Fibroblast of pulmonary artery (primary cell): ENCODE results near the gene DPY19L2.
"Not testable (repeated sequence)": the region's sequence is repeated elsewhere in the genome, so short reads cannot be mapped to it uniquely, and the experiment has no call there.

Source experiments
- DNase-seq: peaks from one replicate; pipeline ENCODE4 v3.0.0-alpha.2; 2010; ENCODE audit warnings: low read depth
- H3K4me3 ChIP-seq: replicated peaks from 2 replicates; pipeline ENCODE4 v1.5.1; 2011; ENCODE audit warnings: low read depth, mild to moderate bottlenecking, control low read depth, low read length, moderate library complexity

Gene DPY19L2

GRCh38 chr12:63680758-63681157 is 12.5 kb upstream of the DPY19L2 start:
- peak; percentile 0 for DNase-seq
- not testable (repeated sequence) for H3K4me3 ChIP-seq

GRCh38 chr12:63672550-63672949 is 4.3 kb upstream of the DPY19L2 start:
- not testable (repeated sequence) for DNase-seq, H3K4me3 ChIP-seq

- DNase-seq, result peak; percentile 1
- not testable (repeated sequence) for H3K4me3 ChIP-seq
Observed at GRCh38 chr12:63669936-63670335, 1.6 kb upstream of the DPY19L2 start.

- DNase-seq, H3K4me3 ChIP-seq: not testable (repeated sequence)
Observed at GRCh38 chr12:63669427-63669826, 1.1 kb upstream of the DPY19L2 start.

GRCh38 chr12:63668800-63669365 is 590 bp upstream of the DPY19L2 start:
- peak; percentile 16 for DNase-seq
- H3K4me3 ChIP-seq, result peak overlapping the region; percentile 66

- not testable (repeated sequence) for DNase-seq
Observed at GRCh38 chr12:63663005-63663404, 5.3 kb downstream of the DPY19L2 start.

GRCh38 chr12:63658501-63658900 is 9.8 kb downstream of the DPY19L2 start:
- H3K4me3 ChIP-seq, DNase-seq: not testable (repeated sequence)

More at GRCh38 chr12:63663005-63663404, 5.3 kb downstream of the DPY19L2 start:
- H3K4me3 ChIP-seq, result not testable (repeated sequence)

GRCh38 chr12:63656407-63656806 is 11.9 kb downstream of the DPY19L2 start:
- not testable (repeated sequence) for H3K4me3 ChIP-seq, DNase-seq

GRCh38 chr12:63655543-63656257 is 12.6 kb downstream of the DPY19L2 start:
- not testable (repeated sequence) for H3K4me3 ChIP-seq, DNase-seq

GRCh38 chr12:63654481-63654880 is 13.8 kb downstream of the DPY19L2 start:
- not testable (repeated sequence) for H3K4me3 ChIP-seq, DNase-seq

GRCh38 chr12:63649517-63649916 is 18.8 kb downstream of the DPY19L2 start:
- not testable (repeated sequence) for H3K4me3 ChIP-seq
- DNase-seq, result peak; percentile 48

GRCh38 chr12:63643381-63644140 is 24.7 kb downstream of the DPY19L2 start:
- H3K4me3 ChIP-seq, result not testable (repeated sequence)
- peak; percentile 10 for DNase-seq

- DNase-seq, H3K4me3 ChIP-seq: not testable (repeated sequence)
Observed at GRCh38 chr12:63624258-63624657, 44.0 kb downstream of the DPY19L2 start.

- not testable (repeated sequence) for H3K4me3 ChIP-seq, DNase-seq
Observed at GRCh38 chr12:63615544-63615943, 52.7 kb downstream of the DPY19L2 start.

GRCh38 chr12:63611285-63611684 is 57.0 kb downstream of the DPY19L2 start:
- H3K4me3 ChIP-seq, DNase-seq: not testable (repeated sequence)

- DNase-seq, H3K4me3 ChIP-seq: not testable (repeated sequence)
Observed at GRCh38 chr12:63609281-63609680, 59.0 kb downstream of the DPY19L2 start.

- DNase-seq, H3K4me3 ChIP-seq: not testable (repeated sequence)
Observed at GRCh38 chr12:63604985-63605384, 63.3 kb downstream of the DPY19L2 start.

- not testable (repeated sequence) for H3K4me3 ChIP-seq
- peak; percentile 1 for DNase-seq
Observed at GRCh38 chr12:63594828-63595227, 73.5 kb downstream of the DPY19L2 start.

GRCh38 chr12:63584426-63584825 is 83.9 kb downstream of the DPY19L2 start:
- H3K4me3 ChIP-seq, result not testable (repeated sequence)
- peak; percentile 16 for DNase-seq

GRCh38 chr12:63583289-63583688 is 85.0 kb downstream of the DPY19L2 start:
- not testable (repeated sequence) for DNase-seq, H3K4me3 ChIP-seq
